Heart right ventricle (tissue), 16 donors: Measurements from ENCODE around the gene KRTAP10-1. TPM values are rescaled to one million over a fixed set of nuclear protein-coding genes. Genes with fewer than 3 reads are reported as not detected.

Source experiments
- ATAC-seq, 8 donors: fragments of 200-7000 bp; cut with Tn5 transposase; one replicate each; pipeline ENCODE4 v1.9.1; 2020; ENCODE audit warnings: mild to moderate bottlenecking in 8 of 8, moderate library complexity in 8 of 8, moderate number of reproducible peaks in 1 of 8
- DNase-seq, 2 donors: peaks; one replicate each; pipeline ENCODE4 v3.0.0-alpha.2; 2020
- H3K27ac ChIP-seq, 10 donors: fragments of 200-600 bp; sonication (generic) in 2 of 10; one replicate each; pipeline versions ENCODE4 v1.5.0 to v1.8.0; 2020 to 2022; ENCODE audit warnings: mild to moderate bottlenecking in 3 of 10
- H3K27me3 ChIP-seq, 7 donors: fragments of 200-600 bp; one replicate each; pipeline ENCODE4 v1.8.0; 2021 to 2022; ENCODE audit warnings: mild to moderate bottlenecking in 2 of 7
- H3K36me3 ChIP-seq, 9 donors: fragments of 200-600 bp; sonication (generic) in 1 of 9; one replicate each; pipeline versions ENCODE4 v1.5.0 to v1.8.0; 2020 to 2022; ENCODE audit warnings: mild to moderate bottlenecking in 2 of 9
- H3K4me1 ChIP-seq, 9 donors: fragments of 200-600 bp; sonication (generic) in 1 of 9; one replicate each; pipeline versions ENCODE4 v1.5.0 to v1.8.0; 2020 to 2022; ENCODE audit warnings: mild to moderate bottlenecking in 4 of 9
- H3K4me3 ChIP-seq, 10 donors: fragments of 200-600 bp; sonication (generic) in 2 of 10; one replicate each; pipeline versions ENCODE4 v1.5.0 to v1.8.0; 2020 to 2022; ENCODE audit warnings: mild to moderate bottlenecking in 7 of 10, moderate library complexity in 2 of 10
- H3K9me3 ChIP-seq, 11 donors: fragments of 200-600 bp in 10 of 11; sonication (generic) in 2 of 11; one replicate each; pipeline versions ENCODE4 v1.5.0 to v1.8.0; 2013 to 2022; ENCODE audit warnings: mild to moderate bottlenecking in 2 of 11, control low read depth in 1 of 11, moderate library complexity in 1 of 11
- WGBS, 2 donors: extraction: QIAGEN DNeasy Blood & Tissue Kit; methylation state at CpG; one replicate each; pipeline ENCODE4 v1.1.7; 2013; ENCODE audit warnings: inconsistent platforms in 1 of 2; 5-methylcytosine and 5-hydroxymethylcytosine counted together
- intact Hi-C, 10 donors: fragments of 100-400 bp; cut with DNase I; formaldehyde crosslinking; loops; one replicate each; pipeline versions ENCODE4 v1.11.1 to v1.14.2; 2022
- polyA plus RNA-seq, 2 donors: library from polyadenylated mRNA; stranded (reverse); fragments of 200-250 nt; gene quantifications; one replicate each; pipeline ENCODE4 v1.2.3, GENCODE V29; 2013
- total RNA-seq, 10 donors: library from RNA; stranded (reverse); fragmentation: NEBNext Ultra II Directional in 3 of 10; extraction: Animal tissue kit (Norgen Biotek cat#: 25700) in 3 of 10; gene quantifications; one replicate each; pipeline versions ENCODE4 v1.2.1 to v1.2.4, GENCODE V29; 2021 to 2023
- TF ChIP-seq, protein P1 (sequence below), 9 donors: fragments of 200-600 bp; sonication (generic) in 2 of 9; IDR thresholded peaks; one replicate each; pipeline versions ENCODE4 v1.5.0 to v1.8.0; 2021 to 2022; ENCODE audit warnings: antibody characterized with exemption in 9 of 9, mild to moderate bottlenecking in 5 of 9, moderate library complexity in 1 of 9
- donor health status: Arrhythmogenic right ventricular cardiomyopathy.
- donor health status: ischemic (EF 13 %, LVEDD 7.1; RV severe dilation, severe dysfunction).
- donor health status: healthy with polysubstance abuse.
- donor health status: DM: no; HTN: yes; CAD: no.
- donor health status: DM: no; HTN: no; CAD: no.
- donor health status: ischemic (EF 25% LVEDD 6.9; RV normal size, moderate dysfunction).
- donor health status: ischemic (EF 25% LVEDD 5.7; RV mildly dilated, moderate dysfunction).
- donor health status: healthy.
- donor health status: DM: yes; HTN: yes; CAD: no.
- donor health status: Ischemic cardiomyopathy.
- donor health status: ischemic (EF 35%, LVEDD 5.7; RV mildly dilated, moderate dysfunction).
- donor health status: nonischemic (EF 11% LVEDD 7.7; RV severe dilation, severe dysfunction).
- donor health status: DM: yes; HTN: yes; CAD: no.
- donor health status: PGD.
- donor health status: ischemic (EF 29% LVEDD 5.4; RV normal size, mild dysfunction).
- donor health status: nonischemic (EF 23%, LVEDD 6.1; RV moderate dilation, normal function).

KRTAP10-1 gene
- total and polyA plus RNA-seq, 12 donors: not detected

DNA sequence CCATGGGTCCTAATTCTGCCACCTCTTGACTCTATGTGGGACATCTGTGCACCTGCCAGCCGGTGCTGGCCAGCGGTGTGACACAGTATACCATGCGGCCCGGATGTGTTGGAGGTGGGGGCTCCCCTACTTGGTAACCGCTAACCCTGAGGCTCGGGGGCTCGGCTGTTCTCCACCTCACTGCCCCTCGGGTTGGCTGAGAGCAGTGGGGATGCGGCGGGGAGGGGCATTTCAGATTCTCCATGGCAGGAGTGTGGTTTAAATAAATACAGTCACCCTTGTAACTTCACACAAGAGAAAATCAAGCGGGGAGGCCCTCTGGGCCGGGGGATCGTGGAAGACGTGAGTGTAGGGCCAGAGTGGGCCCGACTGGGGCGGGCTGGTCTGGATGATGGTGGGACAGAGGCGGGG, 11.0 kb downstream of the KRTAP10-1 start:
- intact Hi-C loops: no loop called here
- H3K4me3 ChIP-seq: no peak overlapping the region
- ATAC-seq: peak in 1 of 8 donors; percentile 11
- no peaks in the 10 kb centered on the region for H3K9me3 ChIP-seq
- H3K36me3 ChIP-seq: no peaks in the 10 kb centered on the region
- H3K27me3 ChIP-seq: peaks cover 0 to 36% (median 3%) of the 10 kb centered on the region in 7 donors
- H3K27ac ChIP-seq: no peak overlapping the region
- H3K4me1 ChIP-seq: no peaks in the 10 kb centered on the region
- DNase-seq: peak in 1 of 2 donors; percentile 3
- TF ChIP-seq, protein P1, sequence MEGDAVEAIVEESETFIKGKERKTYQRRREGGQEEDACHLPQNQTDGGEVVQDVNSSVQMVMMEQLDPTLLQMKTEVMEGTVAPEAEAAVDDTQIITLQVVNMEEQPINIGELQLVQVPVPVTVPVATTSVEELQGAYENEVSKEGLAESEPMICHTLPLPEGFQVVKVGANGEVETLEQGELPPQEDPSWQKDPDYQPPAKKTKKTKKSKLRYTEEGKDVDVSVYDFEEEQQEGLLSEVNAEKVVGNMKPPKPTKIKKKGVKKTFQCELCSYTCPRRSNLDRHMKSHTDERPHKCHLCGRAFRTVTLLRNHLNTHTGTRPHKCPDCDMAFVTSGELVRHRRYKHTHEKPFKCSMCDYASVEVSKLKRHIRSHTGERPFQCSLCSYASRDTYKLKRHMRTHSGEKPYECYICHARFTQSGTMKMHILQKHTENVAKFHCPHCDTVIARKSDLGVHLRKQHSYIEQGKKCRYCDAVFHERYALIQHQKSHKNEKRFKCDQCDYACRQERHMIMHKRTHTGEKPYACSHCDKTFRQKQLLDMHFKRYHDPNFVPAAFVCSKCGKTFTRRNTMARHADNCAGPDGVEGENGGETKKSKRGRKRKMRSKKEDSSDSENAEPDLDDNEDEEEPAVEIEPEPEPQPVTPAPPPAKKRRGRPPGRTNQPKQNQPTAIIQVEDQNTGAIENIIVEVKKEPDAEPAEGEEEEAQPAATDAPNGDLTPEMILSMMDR (IDR thresholded peaks at IDR 0.05): no peak
- WGBS, 2 donors: 91 to 94% methylated on average over 17 of the region's 17 CpGs

DNA sequence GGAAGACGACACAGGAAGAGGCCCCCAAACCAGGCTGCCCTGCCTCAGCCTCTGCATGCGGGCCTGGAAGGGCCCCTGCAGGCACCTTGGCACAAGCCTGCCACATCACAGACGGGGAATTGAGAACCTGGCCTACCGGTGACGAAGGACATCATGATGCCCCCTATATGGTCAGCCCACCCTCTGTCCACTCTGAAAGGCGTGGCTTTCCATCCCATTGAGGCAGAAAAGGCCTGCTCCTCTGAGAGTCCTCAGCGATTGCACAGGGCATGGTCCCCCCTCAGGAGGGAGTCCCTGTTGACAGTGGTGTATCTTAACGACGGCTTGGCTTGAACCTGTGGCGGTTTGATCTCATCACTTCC, 11.4 kb downstream of the KRTAP10-1 start:
- no peak for DNase-seq
- H3K36me3 ChIP-seq: no peaks in the 10 kb centered on the region
- no peaks in the 10 kb centered on the region for H3K9me3 ChIP-seq
- H3K4me3 ChIP-seq: no peak overlapping the region
- no peak overlapping the region for H3K27ac ChIP-seq
- no peak for ATAC-seq
- no peaks in the 10 kb centered on the region for H3K4me1 ChIP-seq
- intact Hi-C loops: no loop called here
- 81 to 84% methylated on average over 10 of the region's 10 CpGs for WGBS, 2 donors
- peaks cover 0 to 40% (median 3%) of the 10 kb centered on the region in 7 donors for H3K27me3 ChIP-seq
- TF ChIP-seq, protein P1 (IDR thresholded peaks at IDR 0.05): no peak

DNA sequence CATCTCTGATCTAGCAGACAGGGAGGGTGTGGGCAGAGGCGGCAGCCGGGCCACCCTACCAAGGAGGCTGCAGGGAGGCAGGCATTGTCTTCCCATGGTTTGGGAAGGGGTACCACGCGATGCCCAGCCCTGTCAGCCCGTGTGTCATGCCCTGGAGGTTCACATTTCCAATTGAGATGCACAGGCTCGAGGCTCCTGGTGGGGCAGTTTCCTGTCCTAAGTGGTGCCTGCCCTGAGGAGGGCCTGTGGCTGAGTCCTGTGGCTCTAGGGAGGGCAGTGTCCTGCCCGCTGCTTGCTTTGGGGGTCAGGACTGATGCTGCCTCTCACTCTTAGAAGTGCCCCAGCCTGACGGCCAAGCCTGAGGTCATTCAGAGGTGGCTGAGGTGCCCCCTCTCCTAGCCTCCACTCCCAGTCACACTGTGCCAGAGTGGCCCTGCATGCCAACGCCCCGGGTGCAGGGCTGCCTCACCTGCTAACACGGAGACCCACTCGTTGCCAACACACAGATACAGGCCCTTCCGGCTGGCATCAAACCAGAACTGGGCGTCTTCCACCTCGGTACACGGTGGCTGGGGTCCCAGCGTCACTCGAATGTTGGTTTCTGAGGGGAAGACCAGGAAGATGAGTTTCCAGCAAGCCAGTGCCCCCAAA, 11.9 kb downstream of the KRTAP10-1 start:
- H3K4me3 ChIP-seq: no peak overlapping the region

DNA sequence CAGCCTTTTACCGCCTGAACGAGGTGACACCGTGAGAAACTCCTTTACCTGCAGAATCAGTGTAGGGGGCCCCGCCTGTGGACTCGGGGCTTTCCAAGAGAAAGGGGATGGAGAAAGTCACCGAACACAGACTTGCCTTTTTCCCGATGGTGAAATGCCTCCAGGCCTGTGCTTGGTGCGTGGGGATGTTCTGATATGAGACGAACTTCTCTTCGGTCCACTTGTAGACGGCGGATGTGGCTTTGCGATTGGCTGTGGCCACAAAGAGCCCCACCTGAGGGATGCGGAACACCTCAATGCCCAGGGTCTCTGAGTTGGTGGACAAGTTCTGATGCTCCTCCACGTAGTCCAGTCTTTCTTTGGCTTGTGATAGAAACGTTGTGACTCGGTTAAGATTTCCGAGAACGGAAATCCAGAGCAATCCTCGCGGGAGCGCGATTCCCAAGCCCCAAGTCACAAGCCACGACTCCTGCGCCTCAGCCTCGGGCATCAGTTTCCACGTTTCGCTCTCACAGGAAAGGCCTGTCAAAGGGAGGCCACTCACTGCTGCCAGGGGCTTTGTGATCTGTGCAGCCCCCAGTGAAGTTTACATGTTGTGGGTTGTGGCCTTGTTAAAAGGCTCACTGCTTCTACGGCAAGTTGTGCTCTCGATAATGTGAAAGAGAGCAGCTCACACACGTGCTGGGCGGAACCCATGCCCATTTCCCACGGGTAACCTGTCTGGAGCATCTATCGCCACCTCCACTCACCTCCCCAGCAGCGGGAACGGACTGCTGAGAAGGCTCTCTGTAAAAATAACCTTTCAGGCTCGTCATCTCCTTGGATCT, 12.6 kb downstream of the KRTAP10-1 start:
- no peaks in the 10 kb centered on the region for H3K9me3 ChIP-seq
- no peaks in the 10 kb centered on the region for H3K4me1 ChIP-seq
- no peak for DNase-seq
- no peaks in the 10 kb centered on the region for H3K36me3 ChIP-seq
- 86 to 87% methylated on average over 37 of the region's 37 CpGs for WGBS, 2 donors
- no peak overlapping the region for H3K27ac ChIP-seq
- TF ChIP-seq, protein P1 (IDR thresholded peaks at IDR 0.05): no peak
- H3K4me3 ChIP-seq: no peak overlapping the region
- no peak for ATAC-seq
- intact Hi-C loops: no loop called here
- peaks cover 0 to 42% (median 3%) of the 10 kb centered on the region in 7 donors for H3K27me3 ChIP-seq

More for the DNA sequence above, 11.9 kb downstream of the KRTAP10-1 start:
- no peaks in the 10 kb centered on the region for H3K4me1 ChIP-seq
- TF ChIP-seq, protein P1 (IDR thresholded peaks at IDR 0.05): no peak
- H3K9me3 ChIP-seq: no peaks in the 10 kb centered on the region
- H3K36me3 ChIP-seq: no peaks in the 10 kb centered on the region
- H3K27ac ChIP-seq: no peak overlapping the region
- no peak for ATAC-seq
- WGBS, 2 donors: 80 to 83% methylated on average over 18 of the region's 18 CpGs
- intact Hi-C loops: no loop called here
- H3K27me3 ChIP-seq: peaks cover 0 to 42% (median 3%) of the 10 kb centered on the region in 7 donors
- peak in 1 of 2 donors; percentile 4 for DNase-seq
